Measurements from ENCODE around the gene SLC7A1.
A peak's percentile ranks its signal among the peaks of the same experiment; 100 is the strongest.

The SLC7A1 gene

DNA sequence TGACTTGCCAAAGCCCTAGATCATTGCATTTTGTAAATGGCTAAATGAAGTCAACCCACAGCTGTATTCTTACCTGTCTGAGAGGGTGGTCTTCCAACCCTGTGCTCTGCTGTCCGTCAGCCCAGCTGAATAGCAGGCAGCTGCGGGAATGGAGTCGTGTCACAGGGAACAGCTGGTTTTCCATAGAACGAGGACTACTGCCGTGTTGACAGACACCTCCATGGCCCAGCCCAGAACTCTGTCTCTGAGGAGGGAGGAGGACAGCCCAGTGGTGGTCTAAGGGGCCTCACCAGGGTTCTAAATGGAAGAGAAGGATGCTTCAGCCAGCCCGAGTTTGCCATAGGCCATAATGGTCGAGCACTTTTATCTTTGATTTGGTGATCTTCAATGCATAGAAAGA is 110.7 kb downstream of the SLC7A1 start:
- DNase-seq: no peak

DNA sequence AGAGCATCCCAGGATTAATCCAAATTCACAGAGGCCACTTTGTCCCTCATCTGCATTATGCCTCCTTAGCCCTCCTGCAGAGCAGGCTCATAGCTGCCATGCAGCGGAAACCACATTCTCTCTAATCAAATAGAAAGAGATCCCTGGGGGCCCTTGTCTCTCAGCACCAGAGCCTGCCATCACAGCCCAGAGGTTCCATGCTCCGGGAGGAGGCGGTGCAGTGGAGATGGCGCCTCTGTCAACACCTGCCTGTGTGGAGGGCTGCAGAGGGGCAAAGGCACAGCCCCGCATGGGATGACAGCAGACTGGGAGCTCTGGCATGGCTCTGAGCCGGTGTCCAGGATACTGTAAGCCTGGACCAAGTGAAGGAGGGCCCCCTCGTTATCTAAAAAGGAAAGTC is 111.3 kb downstream of the SLC7A1 start:
- DNase-seq: no peak

DNA sequence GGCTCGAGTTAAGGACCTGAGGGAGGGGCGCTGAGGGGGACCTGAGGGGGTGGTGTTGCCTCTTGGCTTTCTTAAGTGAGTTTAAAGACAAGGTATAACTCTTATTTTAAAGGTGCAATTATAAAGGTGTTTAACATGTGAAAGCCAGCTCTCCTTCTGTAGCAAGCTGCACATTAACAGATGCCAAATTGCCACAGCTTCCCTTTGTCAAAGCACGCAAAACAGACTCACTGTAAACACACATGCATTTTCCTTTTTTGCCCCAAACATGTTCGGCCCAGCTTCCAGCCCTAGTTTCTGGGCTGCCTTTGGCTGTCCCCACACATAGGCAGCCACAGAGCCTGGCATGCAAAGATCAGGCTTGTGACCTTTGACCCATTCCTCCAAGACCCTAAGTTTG is 111.9 kb downstream of the SLC7A1 start:
- DNase-seq: no peak

DNA sequence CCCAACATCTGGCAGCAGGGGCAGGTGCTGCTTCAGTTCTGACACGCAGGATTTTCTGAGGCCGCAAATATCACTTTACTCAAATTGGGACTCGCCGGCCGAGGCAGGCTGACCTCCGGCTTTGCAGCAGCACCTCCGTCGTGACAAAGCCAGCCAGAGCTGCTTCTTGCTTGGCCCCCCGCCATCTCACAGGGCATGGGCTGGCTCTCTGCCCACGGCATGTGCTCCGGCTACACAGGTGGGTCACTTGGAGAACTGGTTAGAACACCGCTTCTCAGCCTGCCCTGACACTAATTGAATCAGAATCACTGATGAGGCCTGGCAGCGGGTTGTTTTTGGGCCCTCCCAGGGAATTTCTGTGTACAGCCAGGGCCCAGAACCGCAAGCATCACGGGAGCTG is 112.3 kb downstream of the SLC7A1 start:
- no peak for DNase-seq

DNA sequence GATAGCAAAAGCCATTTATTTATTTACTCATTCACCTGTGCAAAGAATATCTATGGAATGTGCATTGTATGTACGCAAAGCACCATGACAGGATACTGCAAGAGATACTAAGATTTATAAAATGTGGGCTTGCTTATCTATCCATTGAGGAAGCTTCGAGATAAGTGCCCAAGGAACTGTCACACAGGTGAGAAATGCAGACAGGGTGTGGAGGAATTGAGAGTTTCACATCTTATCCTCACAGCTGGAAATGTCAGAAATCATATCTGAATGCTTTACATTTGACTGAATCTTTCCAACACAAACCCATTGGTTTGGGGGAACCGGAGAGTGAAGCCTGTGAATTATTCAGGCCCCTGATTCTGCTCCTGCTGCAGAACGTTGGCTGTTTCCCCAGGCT is 113.0 kb downstream of the SLC7A1 start:
- DNase-seq: no peak

DNA sequence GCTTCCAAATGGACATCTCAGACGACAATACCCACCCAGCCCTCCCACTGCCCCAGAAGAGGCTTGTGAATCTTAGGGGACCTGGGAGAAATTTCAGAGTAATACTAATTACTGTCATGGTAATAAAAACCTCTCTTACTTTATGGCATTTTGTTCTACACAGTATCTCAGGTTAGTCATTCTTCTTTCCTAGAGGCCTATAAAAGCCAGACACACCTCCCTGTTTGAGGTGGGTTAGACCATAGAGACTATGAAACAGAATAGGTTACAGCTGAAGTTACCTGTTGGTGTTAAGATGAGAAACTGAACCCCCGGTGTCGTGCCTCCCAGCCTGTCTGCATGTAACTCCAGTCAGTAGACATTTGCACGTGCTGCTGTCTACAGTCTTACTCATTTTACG is 113.9 kb downstream of the SLC7A1 start:
- DNase-seq: no peak

DNA sequence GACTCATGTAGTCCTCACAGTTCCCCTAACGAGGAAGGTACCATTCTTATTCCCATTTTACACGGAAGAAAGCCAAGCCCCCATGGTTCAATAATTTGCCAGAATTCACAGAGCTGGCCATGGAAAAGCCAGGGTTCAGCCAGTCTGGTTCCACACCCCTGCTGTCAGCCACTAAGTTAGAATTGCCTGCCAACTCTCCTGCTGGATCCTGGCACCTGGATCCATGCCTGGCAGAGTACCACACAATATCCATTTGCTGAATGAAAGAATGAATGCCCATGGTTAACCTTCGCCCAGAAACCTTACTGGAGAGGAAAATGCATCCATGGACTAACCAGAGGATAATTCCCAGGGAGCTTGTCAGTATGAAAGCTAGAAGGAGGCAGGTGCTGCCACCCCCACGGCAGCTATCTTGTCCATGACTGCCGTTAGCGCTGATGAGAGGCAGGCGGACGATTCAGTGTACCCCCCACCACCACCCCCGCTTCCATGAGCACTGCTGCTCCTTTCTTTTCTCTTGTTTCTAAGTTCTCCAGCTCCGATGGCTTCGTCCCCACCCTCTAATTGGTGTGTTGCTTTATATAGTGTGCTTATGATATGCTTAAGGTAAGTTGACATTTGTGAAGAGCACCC is 114.5 kb downstream of the SLC7A1 start:
- DNase-seq: no peak

DNA sequence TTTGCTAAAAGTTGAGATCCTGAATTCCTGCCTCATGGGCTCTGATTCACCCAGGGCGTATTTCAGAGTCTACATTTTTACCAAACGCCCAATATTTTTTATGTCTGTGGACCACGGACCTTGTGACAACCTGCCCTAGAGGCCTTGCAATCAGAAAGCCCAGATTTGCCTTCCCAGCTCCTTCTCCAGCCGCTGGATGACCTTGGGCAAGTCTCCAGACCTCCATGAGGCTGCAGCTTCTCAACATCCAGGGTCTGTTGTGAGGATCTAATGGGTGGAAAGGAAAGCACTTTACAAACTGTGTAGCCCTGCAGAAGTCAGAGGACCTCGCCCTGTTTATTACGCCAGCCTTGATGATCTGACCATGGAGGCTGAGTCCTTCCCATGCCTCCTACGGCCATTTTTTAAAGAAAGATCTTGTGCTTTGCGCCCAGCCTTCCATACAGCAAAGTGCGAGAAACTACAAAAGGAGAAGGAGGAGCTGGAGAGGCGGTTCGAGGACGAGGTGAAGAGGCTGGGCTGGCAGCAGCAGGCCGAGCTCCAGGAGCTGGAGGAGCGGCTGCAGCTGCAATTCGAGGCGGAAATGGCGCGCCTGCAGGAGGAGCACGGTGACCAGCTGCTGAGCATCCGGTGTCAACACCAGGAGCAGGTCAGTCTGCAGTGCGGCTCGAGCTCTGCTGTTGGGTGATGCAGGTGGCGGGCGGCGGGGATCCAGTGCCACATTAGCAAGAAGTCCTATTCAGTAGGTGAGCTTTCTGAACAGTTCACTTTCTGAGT is 115.6 kb downstream of the SLC7A1 start:
- DNase-seq: no peak

DNA sequence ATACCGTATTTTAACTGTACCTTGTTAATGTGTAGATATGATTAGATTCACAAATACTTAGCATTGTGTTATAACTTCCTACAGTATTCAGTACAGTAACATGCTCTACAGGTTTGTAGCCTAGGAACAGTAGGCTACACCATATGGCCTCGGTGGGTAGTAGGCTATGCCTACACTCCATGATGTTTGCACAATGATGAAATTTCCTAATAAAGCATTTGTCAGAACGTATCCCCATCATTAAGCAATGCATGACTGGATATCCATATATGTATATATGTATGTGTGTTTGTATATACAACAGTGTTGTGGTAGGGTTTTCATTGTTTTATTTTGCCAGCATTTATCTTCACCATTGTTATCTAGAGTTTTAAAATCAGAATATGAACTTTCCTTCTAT is 119.4 kb downstream of the SLC7A1 start:
- no peak for DNase-seq

DNA sequence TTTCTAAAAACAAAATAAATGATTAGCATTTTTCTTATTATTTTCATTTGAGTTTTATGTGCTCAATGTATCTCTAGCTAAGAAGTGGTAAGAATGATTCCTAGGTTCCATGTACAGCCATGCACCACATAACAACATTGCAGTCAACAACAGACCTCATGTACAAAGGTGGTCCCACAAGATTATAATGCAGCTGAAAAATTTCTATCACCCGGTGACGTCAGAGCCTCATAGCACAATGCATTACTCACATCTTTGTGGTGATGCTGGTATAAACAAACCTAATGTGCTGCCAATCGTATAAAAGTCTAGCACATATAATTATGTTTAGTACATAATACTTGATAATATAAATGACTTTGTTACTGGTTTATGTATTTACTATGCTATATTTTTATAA is 120.5 kb downstream of the SLC7A1 start:
- DNase-seq: no peak

DNA sequence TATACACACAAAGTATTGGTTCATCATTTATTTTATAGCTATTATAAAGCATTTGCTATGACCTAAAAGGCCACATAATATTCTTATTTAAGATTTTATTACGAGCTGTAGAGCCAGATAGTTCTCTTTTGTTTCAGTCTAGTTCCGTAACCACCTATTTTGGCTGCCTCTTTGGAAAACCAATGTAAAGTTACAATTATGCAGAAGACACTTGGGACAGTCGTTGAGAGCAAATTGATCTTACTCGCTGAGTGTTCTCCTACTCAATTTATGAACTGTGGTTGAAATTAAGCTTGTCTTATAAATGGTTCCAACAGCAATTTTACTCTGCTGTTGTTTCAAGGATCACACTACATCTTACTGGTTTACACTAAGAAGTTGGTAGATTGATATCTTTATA is 122.3 kb downstream of the SLC7A1 start:
- no peak for DNase-seq

DNA sequence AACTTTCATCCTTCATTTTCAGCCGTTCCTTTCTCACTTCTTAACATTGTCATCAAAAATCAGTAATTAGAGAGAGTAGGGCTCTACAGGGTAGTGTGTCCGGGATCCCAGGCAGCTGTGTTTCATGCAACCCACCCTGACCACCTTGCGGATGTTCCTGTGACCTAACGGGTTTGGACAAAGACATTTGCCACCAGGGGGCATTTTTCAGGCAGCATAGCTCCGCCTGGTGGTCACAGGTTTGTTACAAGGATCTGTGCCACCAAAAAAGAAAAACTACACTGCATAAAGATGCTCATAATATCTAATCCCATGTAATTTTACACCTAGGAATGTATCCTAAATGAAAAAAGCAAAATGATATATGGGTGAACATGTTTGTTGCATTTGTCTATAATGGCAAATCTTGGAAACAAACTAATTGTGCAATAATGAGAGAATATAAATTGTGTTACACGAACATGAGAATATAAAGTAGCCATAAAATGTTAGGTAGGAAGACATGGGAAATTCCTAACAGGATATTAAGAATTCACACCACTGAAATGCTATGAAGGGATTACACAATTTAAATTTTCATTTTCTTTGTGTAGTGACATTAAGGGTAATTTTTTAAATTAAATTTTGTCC is 123.0 kb downstream of the SLC7A1 start:
- peak; percentile 61 to 72 for DNase-seq

DNA sequence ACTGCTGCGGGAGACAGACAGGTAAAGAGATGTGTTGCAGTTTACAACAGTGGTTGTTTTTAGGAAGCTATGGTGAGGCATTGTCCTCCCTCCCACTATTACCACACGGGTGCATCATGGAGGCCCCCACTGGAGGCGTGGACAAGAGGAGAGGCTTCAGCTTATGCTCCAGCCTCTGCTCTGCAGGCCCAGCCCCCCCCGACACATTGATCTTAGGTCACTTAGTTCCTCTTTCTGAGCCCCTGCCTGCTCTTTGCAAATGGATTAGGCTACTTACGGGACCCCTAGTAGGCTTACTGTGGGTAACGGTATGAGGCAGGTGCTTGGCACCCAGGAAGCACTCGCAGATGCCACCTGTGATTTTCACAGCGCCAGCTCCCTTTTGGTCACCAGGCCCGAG is 123.9 kb downstream of the SLC7A1 start:
- DNase-seq: peak; percentile 27 to 43

DNA sequence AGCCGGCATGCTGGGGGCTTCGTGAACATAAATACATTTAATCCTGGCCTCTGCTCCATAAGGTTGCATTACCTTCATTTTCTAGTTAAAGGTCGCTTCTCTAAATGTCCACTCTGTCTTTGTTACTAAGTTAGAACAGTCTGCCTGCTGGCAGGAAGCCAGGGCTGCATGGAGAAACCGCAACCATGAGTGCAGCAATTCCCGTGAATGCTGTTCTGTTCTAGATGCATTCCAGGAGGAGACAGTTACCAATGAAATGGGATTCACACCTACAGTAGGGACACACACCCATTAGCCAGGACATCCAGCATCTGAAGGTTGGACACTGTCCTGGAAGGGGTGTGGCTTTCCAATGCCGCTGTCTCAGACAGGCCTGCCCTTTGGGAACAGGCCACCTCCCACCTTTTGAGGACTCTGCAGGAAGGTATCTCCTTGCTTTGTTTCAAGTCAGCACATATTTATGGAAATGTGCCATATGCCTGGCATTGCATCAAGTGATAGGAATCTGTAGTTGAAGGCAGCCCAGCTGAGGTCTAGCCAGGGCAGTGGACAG is 129.7 kb downstream of the SLC7A1 start:
- no peak for DNase-seq

DNA sequence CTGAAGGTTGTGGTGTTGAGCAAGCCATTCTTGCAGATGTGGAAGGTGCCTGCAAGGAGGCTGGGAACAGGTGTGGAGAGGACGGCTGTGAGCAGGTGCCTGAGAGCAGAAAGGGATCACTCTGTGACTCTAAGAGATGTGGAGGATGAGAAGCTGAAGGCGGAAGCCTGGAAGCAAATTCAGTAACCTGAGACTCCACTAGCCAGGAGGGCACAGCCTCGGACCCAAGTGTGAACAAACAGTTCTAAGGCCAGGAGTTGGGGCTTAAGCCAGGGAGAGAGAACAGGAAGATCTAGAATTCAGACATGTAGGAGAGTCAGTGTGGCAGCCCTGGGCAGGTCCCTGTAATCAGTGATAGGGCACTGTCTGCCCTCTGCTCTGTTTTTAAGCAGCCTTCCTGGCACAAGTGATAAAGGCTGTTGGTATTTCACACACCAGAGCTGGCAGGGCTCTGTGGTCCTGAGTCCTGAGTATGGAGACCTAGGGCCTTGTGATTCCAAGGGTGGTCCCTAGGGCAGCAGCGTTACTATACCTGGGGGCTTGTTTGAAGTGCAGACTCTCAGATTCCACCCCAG is 131.3 kb downstream of the SLC7A1 start:
- no peak for DNase-seq

DNA sequence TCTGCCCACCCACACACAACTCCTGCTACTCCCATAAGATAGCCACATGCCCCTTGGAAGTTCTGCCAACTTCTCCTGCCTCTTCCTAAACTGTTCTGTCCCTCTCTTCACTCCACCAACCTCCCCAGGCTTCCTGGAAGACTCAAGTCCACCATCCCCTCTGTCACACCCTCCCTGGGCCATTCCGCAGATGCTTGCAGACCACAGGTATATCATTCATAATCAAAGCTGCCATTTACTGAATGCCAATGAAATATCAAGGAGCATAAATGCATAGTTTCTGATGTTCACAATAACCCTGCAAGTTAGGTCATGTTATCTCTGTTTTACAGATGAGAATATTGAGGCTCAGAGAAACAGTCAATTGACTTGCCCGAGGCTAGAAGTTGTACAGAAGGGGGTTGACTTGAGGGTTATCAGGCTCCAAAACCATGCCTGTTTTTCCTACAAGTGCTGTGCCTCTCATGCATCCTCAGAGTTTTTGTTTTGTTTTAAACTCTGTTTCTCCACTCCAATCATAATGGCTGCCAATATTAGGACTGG is 135.6 kb downstream of the SLC7A1 start:
- DNase-seq: no peak

Measured in inflammatory macrophage (primary cell).